IMR-90 (cell line): ENCODE measurements around the gene PRKD2. TPM values are rescaled to one million over a fixed set of nuclear protein-coding genes. Genes with fewer than 3 reads are reported as not detected.
A peak's percentile ranks its signal among the peaks of the same experiment; 100 is the strongest.

Experiments used
- ATAC-seq: fragments of 200-7000 bp; cut with Tn5 transposase; 2 replicates; pipeline ENCODE4 v1.9.1; 2020; ENCODE audit warnings: low read depth, mild to moderate bottlenecking, moderate library complexity
- BruUV-seq: library from RNA; stranded (reverse); fragments of 400-500 nt; replicated peaks from 2 replicates; lab custom pipeline; 2021; lab: Mats Ljungman, UMichigan
- CTCF ChIA-PET: fragments of 300-600 bp; formaldehyde crosslinking; extraction: SDS; loops from one replicate; lab custom pipeline; 2021; ENCODE audit warnings: antibody characterized with exemption; lab: Yijun Ruan, JAX
- POLR2A ChIA-PET: fragments of 300-600 bp; sonication (Branson Sonifier 250); formaldehyde crosslinking; loops from one replicate; lab custom pipeline; 2022; ENCODE audit warnings: antibody characterized with exemption; ENCODE audit not compliant: unreplicated experiment; lab: Charles Lee
- DNase-seq: peaks from one replicate; pipeline ENCODE4 v3.0.0; 2013
- H2AFZ ChIP-seq: replicated peaks from 2 replicates; pipeline ENCODE3; 2013; ENCODE audit warnings: low read length, mild to moderate bottlenecking; ENCODE audit not compliant: poor library complexity
- H2AK5ac ChIP-seq: 2 replicates; pipeline ENCODE4 v1.6.1; 2013; ENCODE audit warnings: low read depth, low read length, inconsistent platforms
- H2AK9ac ChIP-seq: replicated peaks from 2 replicates; pipeline ENCODE3; 2013; ENCODE audit warnings: mild to moderate bottlenecking, low read depth, low read length, moderate library complexity; ENCODE audit not compliant: poor library complexity
- H2BK120ac ChIP-seq: 2 replicates; pipeline ENCODE4 v1.6.1; 2013; ENCODE audit warnings: low read depth, low read length, inconsistent platforms
- H2BK15ac ChIP-seq: 3 replicates; pipeline ENCODE4 v1.6.1; 2013; ENCODE audit warnings: low read depth, low read length, inconsistent platforms
- H2BK20ac ChIP-seq: 2 replicates; pipeline ENCODE4 v1.6.1; 2013; ENCODE audit warnings: low read depth, mild to moderate bottlenecking, inconsistent platforms, low read length, moderate library complexity
- H2BK5ac ChIP-seq: 2 replicates; pipeline ENCODE4 v1.6.1; 2013; ENCODE audit warnings: mild to moderate bottlenecking, low read depth, low read length, inconsistent platforms; ENCODE audit not compliant: poor library complexity, severe bottlenecking
- H3K14ac ChIP-seq: replicated peaks from 2 replicates; pipeline ENCODE4 v1.6.1; 2013; ENCODE audit warnings: low read depth, low read length, inconsistent platforms
- H3K18ac ChIP-seq: 2 replicates; pipeline ENCODE4 v1.6.1; 2013; ENCODE audit warnings: low read depth, low read length, control low read depth
- H3K23ac ChIP-seq: 2 replicates; pipeline ENCODE4 v1.6.1; 2013; ENCODE audit warnings: low read depth, low read length, inconsistent platforms
- H3K27ac ChIP-seq: 2 replicates; pipeline ENCODE4 v1.5.1; 2013; ENCODE audit warnings: mild to moderate bottlenecking, control low read depth, low read length; ENCODE audit not compliant: insufficient read depth
- H3K27me3 ChIP-seq: 2 replicates; pipeline ENCODE4 v1.6.1; 2013; ENCODE audit warnings: low read length; ENCODE audit not compliant: control insufficient read depth, insufficient read depth
- H3K36me3 ChIP-seq: 2 replicates; pipeline ENCODE4 v1.6.1; 2013; ENCODE audit warnings: low read length, mixed read lengths; ENCODE audit not compliant: control insufficient read depth, insufficient read depth
- H3K4ac ChIP-seq: 2 replicates; pipeline ENCODE4 v1.6.1; 2013; ENCODE audit warnings: low read depth, low read length, inconsistent platforms
- H3K4me1 ChIP-seq: 2 replicates; pipeline ENCODE4 v1.6.1; 2013; ENCODE audit warnings: low read length, mixed read lengths; ENCODE audit not compliant: control insufficient read depth, insufficient read depth
- H3K4me2 ChIP-seq: 2 replicates; pipeline ENCODE4 v1.6.1; 2013; ENCODE audit warnings: low read depth, mild to moderate bottlenecking, control low read depth, low read length, moderate library complexity
- H3K4me3 ChIP-seq: 2 replicates; pipeline ENCODE4 v1.5.1; 2013; ENCODE audit warnings: low read depth, mild to moderate bottlenecking, control low read depth, low read length, moderate library complexity; ENCODE audit not compliant: insufficient read depth
- H3K56ac ChIP-seq: 2 replicates; pipeline ENCODE4 v1.6.1; 2013; ENCODE audit warnings: low read length, inconsistent platforms; ENCODE audit not compliant: insufficient read depth; ENCODE audit errors: extremely low read depth
- H3K79me1 ChIP-seq, 2 experiments: 2 replicates each; pipeline ENCODE4 v1.6.1; 2013; ENCODE audit warnings: low read length in 2 of 2, inconsistent platforms in 1 of 2, low read depth in 1 of 2
- H3K9ac ChIP-seq: 2 replicates; pipeline ENCODE4 v1.6.1; 2013; ENCODE audit warnings: low read depth, low read length, control low read depth
- H3K9me1 ChIP-seq: 2 replicates; pipeline ENCODE4 v1.6.1; 2013; ENCODE audit warnings: low read length, inconsistent platforms; ENCODE audit not compliant: insufficient read depth
- H3K9me3 ChIP-seq: 2 replicates; pipeline ENCODE4 v1.6.1; 2013; ENCODE audit warnings: low read length; ENCODE audit not compliant: control insufficient read depth, insufficient read depth
- H4K20me1 ChIP-seq: 2 replicates; pipeline ENCODE4 v1.6.1; 2013; ENCODE audit warnings: low read length, inconsistent platforms; ENCODE audit not compliant: insufficient read depth
- H4K5ac ChIP-seq: 2 replicates; pipeline ENCODE4 v1.6.1; 2013; ENCODE audit warnings: mild to moderate bottlenecking, low read depth, low read length, control low read depth
- H4K8ac ChIP-seq, 2 experiments: 2 replicates each; pipeline ENCODE4 v1.6.1; 2013; ENCODE audit warnings: low read depth in 2 of 2, low read length in 2 of 2, control low read depth in 1 of 2, inconsistent platforms in 1 of 2
- H4K91ac ChIP-seq: 2 replicates; pipeline ENCODE4 v1.6.1; 2013; ENCODE audit warnings: low read depth, low read length, inconsistent platforms; ENCODE audit not compliant: insufficient read depth
- BHLHE40 ChIP-seq: fragments of 150-350 bp; IDR thresholded peaks from 2 replicates; pipeline ENCODE4 v1.6.1; 2016; ENCODE audit warnings: mild to moderate bottlenecking, low read depth, low read length
- CEBPB ChIP-seq: IDR thresholded peaks from 2 replicates; pipeline ENCODE4 v1.6.1; 2012; ENCODE audit warnings: low read depth, low read length, improper control_type of control experiment
- CHD1 ChIP-seq: IDR thresholded peaks from 2 replicates; pipeline ENCODE4 v1.6.1; 2012; ENCODE audit warnings: low read depth, low read length, improper control_type of control experiment
- CTCF ChIP-seq: conservative IDR thresholded peaks from 2 replicates; pipeline ENCODE4 v1.5.1; 2012; ENCODE audit warnings: mild to moderate bottlenecking, low read depth, low read length, improper control_type of control experiment
- ELK1 ChIP-seq: fragments of 150-350 bp; IDR thresholded peaks from 2 replicates; pipeline ENCODE4 v1.6.1; 2016; ENCODE audit warnings: low read depth, mild to moderate bottlenecking, low read length, moderate library complexity, borderline replicate concordance
- FOS ChIP-seq: fragments of 150-350 bp; IDR thresholded peaks from 2 replicates; pipeline ENCODE4 v1.6.1; 2016; ENCODE audit warnings: low read depth, low read length
- MAFK ChIP-seq: IDR thresholded peaks from 2 replicates; pipeline ENCODE4 v1.6.1; 2012; ENCODE audit warnings: low read depth, low read length, improper control_type of control experiment
- MAZ ChIP-seq: IDR thresholded peaks from 2 replicates; pipeline ENCODE4 v1.6.1; 2012; ENCODE audit warnings: low read depth, mild to moderate bottlenecking, low read length, improper control_type of control experiment, moderate library complexity, borderline replicate concordance
- MXI1 ChIP-seq: IDR thresholded peaks from 2 replicates; pipeline ENCODE4 v1.6.1; 2012; ENCODE audit warnings: low read depth, mild to moderate bottlenecking, low read length, moderate library complexity, borderline replicate concordance
- NFE2L2 ChIP-seq: fragments of 150-350 bp; IDR thresholded peaks from 2 replicates; pipeline ENCODE4 v1.6.1; 2016; ENCODE audit warnings: low read depth, mild to moderate bottlenecking, low read length
- POLR2A ChIP-seq: IDR thresholded peaks from 2 replicates; pipeline ENCODE4 v1.6.1; 2012; ENCODE audit warnings: mild to moderate bottlenecking, low read depth, low read length
- RAD21 ChIP-seq: IDR thresholded peaks from 2 replicates; pipeline ENCODE4 v1.6.1; 2012; ENCODE audit warnings: low read length, improper control_type of control experiment
- RCOR1 ChIP-seq: IDR thresholded peaks from 2 replicates; pipeline ENCODE4 v1.6.1; 2012; ENCODE audit warnings: mild to moderate bottlenecking, low read length, improper control_type of control experiment; ENCODE audit not compliant: insufficient replicate concordance
- RFX5 ChIP-seq: IDR thresholded peaks from 2 replicates; pipeline ENCODE4 v1.8.0; 2012; ENCODE audit warnings: low read depth, mild to moderate bottlenecking, low read length, moderate library complexity
- SMC3 ChIP-seq: fragments of 150-350 bp; IDR thresholded peaks from 2 replicates; pipeline ENCODE4 v1.6.1; 2016; ENCODE audit warnings: low read depth, mild to moderate bottlenecking, antibody characterized with exemption, low read length, moderate library complexity
- USF2 ChIP-seq: fragments of 150-350 bp; IDR thresholded peaks from 2 replicates; pipeline ENCODE4 v1.6.1; 2017; ENCODE audit warnings: mild to moderate bottlenecking, antibody characterized with exemption, low read length, low read depth
- WGBS, 2 experiments: methylation state at CpG; one replicate each; pipeline versions ENCODE4 v1.1.5 to v1.1.7; 2013; ENCODE audit warnings: missing lambda C conversion rate in 2 of 2; ENCODE audit not compliant: insufficient read length in 1 of 2; ENCODE audit errors: extremely low coverage in 2 of 2; 5-methylcytosine and 5-hydroxymethylcytosine counted together
- dilution Hi-C: fragments of 300-500 bp; cut with HindIII; formaldehyde crosslinking; loops from one replicate; pipeline ENCODE4 v1.14.3; 2018; ENCODE audit warnings: low sequenced_read_pairs; ENCODE audit not compliant: unreplicated experiment
- in situ Hi-C: fragments of 300-500 bp; cut with MboI; formaldehyde crosslinking; loops from 3 replicates; pipeline ENCODE4 v1.14.3; 2019; ENCODE audit warnings: low sequenced_read_pairs, inconsistent platforms, mixed read lengths
- intact Hi-C: fragments of 100-400 bp; cut with micrococcal nuclease; formaldehyde crosslinking; loops from 2 replicates; pipeline ENCODE4 v1.10.0; 2022
- polyA plus RNA-seq, 3 experiments: library from polyadenylated mRNA; depleted of rRNA; stranded (reverse); fragments of >200 nt; gene quantifications; 2 replicates each; pipeline ENCODE4 v1.2.3, GENCODE V29; 2012; ENCODE audit warnings: low replicate concordance in 1 of 3
- total RNA-seq: library from RNA; depleted of rRNA; stranded (reverse); fragments of >200 nt; gene quantifications from 2 replicates; pipeline ENCODE4 v1.2.3, GENCODE V29; 2012

The PRKD2 gene
- total and polyA plus RNA-seq, 2 of the 4 experiments (the other 2 are of a cell fraction): 9.9 to 19.6 TPM

GRCh38 chr19:46717716-46718143 is 816 bp upstream of the PRKD2 start:
- 50% methylated on average over 2 of the region's 9 CpGs; no CpG with 5 or more reads in 1 of the 2 experiments for WGBS, 2 experiments
- Histone ChIP-seq H4K91ac (no peak overlapping the region), H2AFZ (no peak overlapping the region), H3K9me1 (no peaks in the 10 kb centered on the region), H4K20me1 (peaks cover 6% of the 10 kb centered on the region), H3K9ac (peak overlapping the region; percentile 99), H4K8ac (peak overlapping the region; percentile 78 to 96; a peak in 2 of 4 replicates), H3K9me3 (no peaks in the 10 kb centered on the region), H2BK5ac (no peak overlapping the region), H2BK20ac (no peak overlapping the region), H3K27me3 (no peaks in the 10 kb centered on the region), H2AK5ac (peak overlapping the region; percentile 81), H3K4me1 (peaks cover 7% of the 10 kb centered on the region), H3K4me2 (peak overlapping the region; percentile 92), H2AK9ac (peak overlapping the region; percentile 73), H3K23ac (peak overlapping the region; percentile 53; the same call in 1 of the 2 replicates), H3K18ac (no peak overlapping the region), H3K14ac (no peak overlapping the region), H2BK120ac (no peak overlapping the region), H3K27ac (peak overlapping the region; percentile 99; the same call in 1 of the 2 replicates), H2BK15ac (no peak overlapping the region), H3K79me1 (peaks cover 10 to 59% of the 10 kb centered on the region in 2 experiments), H3K36me3 (peaks cover 28% of the 10 kb centered on the region), H4K5ac (0 out of 2 replicates have a peak overlapping the region, but pooled peaks have one; percentile 23), H3K4ac (0 out of 2 replicates have a peak overlapping the region, but pooled peaks have one; percentile 91), H3K4me3 (peak overlapping the region; percentile 93), H3K56ac (no peak overlapping the region)
- no TSS peak for BruUV-seq
- in situ Hi-C loops (no loop called here), dilution Hi-C loops (no loop called here), intact Hi-C loops (no loop called here)
- ATAC-seq (no peak), DNase-seq (no peak)
- no peak for TF ChIP-seq USF2
- no peak for TF ChIP-seq RCOR1
- no peak for TF ChIP-seq MAZ
- TF ChIP-seq POLR2A: no peak
- TF ChIP-seq CHD1: no peak
- TF ChIP-seq MAFK: no peak
- TF ChIP-seq CEBPB: no peak
- no peak for TF ChIP-seq CTCF
- TF ChIP-seq RAD21: no peak
- TF ChIP-seq ELK1: no peak
- TF ChIP-seq RFX5: no peak
- no peak for TF ChIP-seq SMC3
- no peak for TF ChIP-seq FOS
- no peak for TF ChIP-seq BHLHE40
- no peak for TF ChIP-seq MXI1
- TF ChIP-seq NFE2L2: no peak
- POLR2A ChIA-PET: no interaction called here
- CTCF ChIA-PET: no interaction called here
